ENCODE results near the gene ZNF649.

DNA sequence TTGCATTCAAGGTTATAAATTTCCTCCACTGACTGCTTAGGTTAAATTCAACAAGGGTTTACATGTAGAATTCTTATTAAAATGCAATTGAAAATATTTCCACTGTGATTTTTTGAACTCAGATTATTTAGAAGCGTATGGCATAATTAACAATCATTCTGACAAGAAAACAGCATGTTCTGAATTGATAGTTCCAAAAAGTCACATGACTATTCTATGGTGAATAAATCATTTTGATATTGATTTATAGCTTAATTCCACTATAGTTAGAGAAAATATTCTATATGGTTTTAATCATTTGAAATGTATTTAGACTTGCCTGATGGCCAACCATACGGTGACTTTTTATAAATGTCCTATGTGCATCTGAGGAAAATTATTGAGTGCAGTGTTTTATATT is 20.1 kb downstream of the ZNF649 start:
- TF ChIP-seq CTCF (IDR thresholded peaks at IDR 0.05 in 2 of 3, conservative IDR thresholded peaks at IDR 0.05 in 1 of 3; ENCODE audit: borderline replicate concordance in 1 of 3, insufficient read depth in 1 of 3, low read depth in 2 of 3, low read length in 2 of 3) (no peak), SRF (IDR thresholded peaks at IDR 0.05; ENCODE audit: low read depth) (no peak), FOSL1 (IDR thresholded peaks at IDR 0.05; ENCODE audit: low read depth) (no peak), CEBPB (IDR thresholded peaks at IDR 0.05; ENCODE audit: low read depth) (no peak), POLR2A (IDR thresholded peaks at IDR 0.05; ENCODE audit: borderline replicate concordance, extremely low read depth, insufficient read depth, insufficient read length) (no peak), EZH2 (IDR thresholded peaks at IDR 0.05) (no peak), ZFX (IDR thresholded peaks at IDR 0.05) (no peak), SIN3A (IDR thresholded peaks at IDR 0.05; ENCODE audit: low read depth) (no peak), POLR2AphosphoS5 (IDR thresholded peaks at IDR 0.05; ENCODE audit: low read depth, low read length) (no peak), RAD21 (IDR thresholded peaks at IDR 0.05; ENCODE audit: low read depth) (no peak)
- TF ChIP-seq, protein P1, sequence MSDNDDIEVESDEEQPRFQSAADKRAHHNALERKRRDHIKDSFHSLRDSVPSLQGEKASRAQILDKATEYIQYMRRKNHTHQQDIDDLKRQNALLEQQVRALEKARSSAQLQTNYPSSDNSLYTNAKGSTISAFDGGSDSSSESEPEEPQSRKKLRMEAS (IDR thresholded peaks at IDR 0.05), result no peak
- TF ChIP-seq, protein P2, sequence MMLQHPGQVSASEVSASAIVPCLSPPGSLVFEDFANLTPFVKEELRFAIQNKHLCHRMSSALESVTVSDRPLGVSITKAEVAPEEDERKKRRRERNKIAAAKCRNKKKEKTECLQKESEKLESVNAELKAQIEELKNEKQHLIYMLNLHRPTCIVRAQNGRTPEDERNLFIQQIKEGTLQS (IDR thresholded peaks at IDR 0.05), result no peak

All from HCT116 (cell line).